ENCODE measurements around the gene ATXN7L2. TPM values are rescaled to one million over a fixed set of nuclear protein-coding genes. Genes with fewer than 3 reads are reported as not detected.
A peak's percentile ranks its signal among the peaks of the same experiment; 100 is the strongest.

The ATXN7L2 gene, protein sequence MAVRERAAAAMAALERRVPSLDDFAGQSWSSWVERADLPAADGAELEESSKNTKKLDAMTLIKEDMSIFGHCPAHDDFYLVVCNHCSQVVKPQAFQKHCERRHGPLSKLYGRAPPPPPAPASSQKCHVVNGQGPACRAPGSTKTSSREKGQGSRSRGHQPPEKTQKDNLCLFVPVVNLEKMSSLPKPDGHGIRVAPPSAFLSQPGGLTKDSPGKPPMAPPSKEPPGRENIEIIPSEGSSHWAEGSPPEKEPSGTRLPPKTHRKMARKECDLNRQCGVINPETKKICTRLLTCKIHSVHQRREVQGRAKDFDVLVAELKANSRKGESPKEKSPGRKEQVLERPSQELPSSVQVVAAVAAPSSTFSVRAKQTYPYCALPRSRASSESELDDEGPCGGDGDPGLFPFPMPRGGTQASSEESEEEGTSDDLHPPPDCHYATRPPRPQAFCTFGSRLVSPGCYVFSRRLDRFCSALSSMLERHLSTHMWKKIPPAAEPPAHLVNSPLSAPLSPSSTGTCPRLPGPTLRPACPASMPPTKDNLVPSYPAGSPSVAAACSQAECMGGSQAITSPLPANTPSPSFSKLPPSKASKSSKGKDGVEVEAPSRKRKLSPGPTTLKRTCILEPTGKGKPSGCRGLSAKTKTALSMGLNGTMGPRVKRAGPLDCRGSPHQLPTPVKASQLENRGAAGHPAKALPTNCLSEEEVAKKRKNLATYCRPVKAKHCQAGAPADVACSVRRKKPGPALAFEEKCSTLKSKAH
- 1 to 10 TPM; 4.3 to 7.8 (median 4.8) TPM for total RNA-seq

DNA sequence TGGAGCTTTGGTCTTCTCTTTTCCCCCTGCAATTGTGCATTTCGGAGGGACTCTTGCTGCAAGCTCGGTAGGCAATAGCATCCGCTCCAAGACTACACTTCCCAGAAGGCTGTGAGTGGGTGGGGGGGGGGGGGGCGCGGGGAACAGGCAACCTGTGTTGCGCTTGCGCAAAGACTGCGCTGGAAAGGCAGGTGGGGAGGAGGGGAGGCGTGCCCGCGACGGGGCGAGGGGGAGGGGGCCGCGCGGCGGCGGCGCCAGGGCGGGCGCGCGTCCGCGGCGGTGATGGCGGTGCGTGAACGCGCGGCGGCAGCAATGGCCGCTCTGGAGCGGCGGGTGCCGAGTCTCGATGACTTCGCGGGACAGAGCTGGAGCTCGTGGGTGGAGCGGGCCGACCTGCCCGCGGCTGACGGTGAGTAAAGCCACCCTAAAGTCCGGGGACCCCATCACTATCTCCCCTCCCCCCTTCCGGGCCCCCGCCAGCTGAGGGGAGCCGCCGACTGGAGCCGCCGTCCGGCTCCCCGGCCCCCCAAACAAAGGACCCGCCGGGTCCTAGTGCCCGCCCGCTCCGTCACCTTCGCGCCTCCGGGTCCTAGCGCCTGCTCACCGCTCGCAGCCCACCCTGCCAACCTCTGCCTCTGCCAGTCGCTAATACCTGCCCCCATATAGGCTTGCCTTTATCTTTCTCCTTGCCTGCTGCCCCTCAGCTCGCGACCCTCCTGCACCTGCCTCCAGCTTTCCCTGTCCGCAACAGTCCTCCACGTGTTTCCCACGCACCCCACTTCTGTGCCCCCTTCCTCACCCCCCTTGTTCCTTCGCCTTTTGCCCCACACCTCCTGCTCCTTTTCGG, at the start of gene ATXN7L2:
TSS of gene ATXN7L2 (plus strand) at position 234 of the 847 bp plus-strand sequence. CDS start at position 283, 49 bp downstream.
- intact Hi-C loops (cut with DNase I; ENCODE audit: low total_unique reads) = no loop called here
- DNase-seq (ENCODE audit: low spot score in 2 of 2) = peak; percentile 82 to 97
- 0 to 1% methylated on average over 38 of the region's 73 CpGs for WGBS, 2 donors

DNA sequence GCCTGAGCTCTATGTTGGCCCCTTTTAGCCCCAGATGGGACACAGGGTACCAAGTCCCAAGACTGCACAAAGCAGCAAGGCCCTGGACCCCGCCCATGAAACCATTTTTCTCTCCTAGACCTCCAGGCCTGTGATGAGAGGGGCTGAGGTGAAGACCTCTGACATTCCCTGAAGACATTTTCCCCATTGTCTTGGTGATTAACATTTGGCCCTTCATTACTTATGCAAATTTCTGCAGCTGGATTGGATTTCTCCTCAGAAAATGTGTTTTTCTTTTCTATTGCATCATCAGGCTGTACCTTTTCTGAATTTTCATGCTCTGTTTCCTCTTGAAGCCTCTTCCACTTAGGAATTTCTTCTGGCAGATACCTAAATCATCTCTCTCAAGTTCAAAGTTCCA, 49.2 kb upstream of the ATXN7L2 start:
- WGBS, 2 donors = 58 to 100% methylated on average over 1 of the region's 1 CpG
- intact Hi-C loops (cut with DNase I; ENCODE audit: low total_unique reads) = no loop called here
- no peak for TF ChIP-seq POLR2A (IDR thresholded peaks at IDR 0.05)
- TF ChIP-seq, protein P1, sequence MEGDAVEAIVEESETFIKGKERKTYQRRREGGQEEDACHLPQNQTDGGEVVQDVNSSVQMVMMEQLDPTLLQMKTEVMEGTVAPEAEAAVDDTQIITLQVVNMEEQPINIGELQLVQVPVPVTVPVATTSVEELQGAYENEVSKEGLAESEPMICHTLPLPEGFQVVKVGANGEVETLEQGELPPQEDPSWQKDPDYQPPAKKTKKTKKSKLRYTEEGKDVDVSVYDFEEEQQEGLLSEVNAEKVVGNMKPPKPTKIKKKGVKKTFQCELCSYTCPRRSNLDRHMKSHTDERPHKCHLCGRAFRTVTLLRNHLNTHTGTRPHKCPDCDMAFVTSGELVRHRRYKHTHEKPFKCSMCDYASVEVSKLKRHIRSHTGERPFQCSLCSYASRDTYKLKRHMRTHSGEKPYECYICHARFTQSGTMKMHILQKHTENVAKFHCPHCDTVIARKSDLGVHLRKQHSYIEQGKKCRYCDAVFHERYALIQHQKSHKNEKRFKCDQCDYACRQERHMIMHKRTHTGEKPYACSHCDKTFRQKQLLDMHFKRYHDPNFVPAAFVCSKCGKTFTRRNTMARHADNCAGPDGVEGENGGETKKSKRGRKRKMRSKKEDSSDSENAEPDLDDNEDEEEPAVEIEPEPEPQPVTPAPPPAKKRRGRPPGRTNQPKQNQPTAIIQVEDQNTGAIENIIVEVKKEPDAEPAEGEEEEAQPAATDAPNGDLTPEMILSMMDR (IDR thresholded peaks at IDR 0.05) = no peak
- no peak for DNase-seq (ENCODE audit: low spot score in 2 of 2)
- no peak overlapping the region for H3K4me3 ChIP-seq (ENCODE audit: low read depth, poor library complexity, severe bottlenecking)

More for the DNA sequence above, at the start of gene ATXN7L2:
- TF ChIP-seq, protein P1 (IDR thresholded peaks at IDR 0.05) = no peak
- TF ChIP-seq POLR2A (IDR thresholded peaks at IDR 0.05) = no peak
- peak within 1 kb of the TSS; percentile 36 for H3K4me3 ChIP-seq (ENCODE audit: low read depth, poor library complexity, severe bottlenecking)

DNA sequence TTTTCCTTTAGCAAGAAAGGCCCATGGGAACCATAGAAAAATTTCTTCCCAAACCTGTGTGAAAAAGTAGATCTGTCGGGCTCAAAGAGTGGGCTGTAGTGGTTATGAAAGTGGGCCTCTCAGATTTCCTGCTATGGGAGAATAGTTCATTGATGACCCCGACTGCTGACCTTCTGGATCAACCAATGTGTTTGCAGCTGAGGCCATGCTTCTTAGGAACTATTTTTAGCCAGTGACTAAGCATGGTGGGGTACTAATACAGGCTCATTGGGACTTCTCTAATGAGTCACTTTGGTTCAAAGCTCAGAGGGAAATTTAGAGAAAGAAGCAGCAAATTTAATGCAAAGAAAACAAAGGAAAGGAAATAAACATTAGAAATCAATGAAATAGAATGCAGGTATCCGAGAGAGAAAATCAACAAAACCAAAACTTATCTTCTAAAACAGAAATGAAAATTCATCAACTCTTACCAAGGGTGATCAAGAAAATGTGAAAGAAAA, 44.9 kb upstream of the ATXN7L2 start:
- no peak for DNase-seq (ENCODE audit: low spot score in 2 of 2)
- intact Hi-C loops (cut with DNase I; ENCODE audit: low total_unique reads) = no loop called here
- WGBS, 2 donors = 67 to 68% methylated on average over 3 of the region's 3 CpGs

DNA sequence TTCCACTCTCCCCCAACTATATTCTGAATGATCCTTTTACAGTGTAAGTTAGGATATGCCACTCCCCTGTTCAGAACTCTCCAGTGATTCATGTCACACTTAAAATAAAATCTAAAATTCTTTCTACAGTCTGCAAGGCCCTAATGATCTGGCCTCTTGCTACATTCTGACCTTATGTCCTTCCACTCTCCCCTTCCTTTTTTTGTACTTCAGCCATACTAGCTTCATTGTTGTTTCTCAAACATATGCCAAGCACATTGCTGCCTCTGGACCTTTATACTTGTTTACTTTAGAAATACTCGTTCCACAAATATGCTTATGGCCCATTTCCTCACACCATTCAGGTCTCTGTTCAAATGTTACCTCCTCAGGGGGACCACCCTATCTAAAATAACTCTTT, 42.6 kb upstream of the ATXN7L2 start:
- no peak for DNase-seq (ENCODE audit: low spot score in 2 of 2)
- no peak overlapping the region for H3K4me3 ChIP-seq (ENCODE audit: low read depth, poor library complexity, severe bottlenecking)
- TF ChIP-seq, protein P1 (IDR thresholded peaks at IDR 0.05) = no peak
- TF ChIP-seq POLR2A (IDR thresholded peaks at IDR 0.05) = no peak
- intact Hi-C loops (cut with DNase I; ENCODE audit: low total_unique reads) = no loop called here
- 17 to 45% methylated on average over 1 of the region's 1 CpG for WGBS, 2 donors

More for the DNA sequence above, 44.9 kb upstream of the ATXN7L2 start:
- H3K4me3 ChIP-seq (ENCODE audit: low read depth, poor library complexity, severe bottlenecking) = no peak overlapping the region
- TF ChIP-seq, protein P1 (IDR thresholded peaks at IDR 0.05) = no peak
- no peak for TF ChIP-seq POLR2A (IDR thresholded peaks at IDR 0.05)

DNA sequence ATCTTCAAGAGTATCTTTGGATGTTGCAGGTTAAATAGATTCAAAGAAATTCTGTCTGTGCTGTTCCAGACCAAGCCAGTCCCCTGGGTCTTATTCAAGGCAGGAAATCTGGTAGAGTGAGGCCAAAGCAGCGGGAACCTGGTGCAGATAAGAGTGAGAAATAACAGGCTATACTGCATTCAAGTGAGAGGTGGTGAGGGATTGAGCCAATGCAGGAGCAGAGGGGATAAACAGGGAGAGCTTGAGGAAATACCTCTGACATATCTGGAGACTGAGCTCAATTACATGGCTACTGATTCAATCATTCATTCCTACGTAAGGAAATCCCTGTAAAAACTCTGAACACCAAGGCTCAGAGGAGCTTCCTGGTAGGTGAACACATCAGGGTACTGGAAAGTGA, 40.2 kb upstream of the ATXN7L2 start:
- no peak for DNase-seq (ENCODE audit: low spot score in 2 of 2)
- H3K4me3 ChIP-seq (ENCODE audit: low read depth, poor library complexity, severe bottlenecking) = no peak overlapping the region
- TF ChIP-seq, protein P1 (IDR thresholded peaks at IDR 0.05) = no peak
- no peak for TF ChIP-seq POLR2A (IDR thresholded peaks at IDR 0.05)
- intact Hi-C loops (cut with DNase I; ENCODE audit: low total_unique reads) = no loop called here
- 60 to 73% methylated on average over 2 of the region's 2 CpGs for WGBS, 2 donors
